CD4-positive, alpha-beta T cell treated with Interleukin-15 for 1 hour (primary cell): ENCODE measurements around the gene PIP.
"Not testable (repeated sequence)": the region's sequence is repeated elsewhere in the genome, so short reads cannot be mapped to it uniquely, and the experiment has no call there.

Experiments
- DNase-seq: peaks from one replicate; pipeline ENCODE4 v3.0.0-alpha.2; 2020

The PIP gene

DNA sequence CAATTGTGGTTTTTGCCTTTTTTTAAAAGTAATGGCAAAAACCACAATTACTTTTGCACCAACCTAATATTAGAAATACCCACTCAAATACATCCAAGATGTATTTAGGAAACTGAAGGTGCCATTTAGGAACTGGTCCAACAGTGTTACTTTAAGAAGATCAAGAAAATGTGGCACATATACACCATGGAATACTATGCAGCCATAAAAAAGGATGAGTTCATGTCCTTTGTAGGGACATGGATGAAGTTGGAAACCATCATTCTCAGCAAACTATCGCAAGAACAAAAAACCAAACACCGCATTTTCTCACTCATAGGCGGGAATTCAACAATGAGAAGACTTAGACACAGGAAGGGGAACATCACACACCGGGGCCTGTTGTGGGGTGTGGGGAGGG, 48.9 kb downstream of the PIP start:
- DNase-seq, result not testable (repeated sequence)

GRCh38 chr7:143181349-143181748, 49.5 kb downstream of the PIP start:
- DNase-seq, result no peak

GRCh38 chr7:143183024-143183423, 51.1 kb downstream of the PIP start, which contains the start of gene TAS2R39:
TAS2R39 (plus strand) TSS chr7:143183419; CDS start chr7:143183419, 0 bp downstream.
- DNase-seq, result no peak

DNA sequence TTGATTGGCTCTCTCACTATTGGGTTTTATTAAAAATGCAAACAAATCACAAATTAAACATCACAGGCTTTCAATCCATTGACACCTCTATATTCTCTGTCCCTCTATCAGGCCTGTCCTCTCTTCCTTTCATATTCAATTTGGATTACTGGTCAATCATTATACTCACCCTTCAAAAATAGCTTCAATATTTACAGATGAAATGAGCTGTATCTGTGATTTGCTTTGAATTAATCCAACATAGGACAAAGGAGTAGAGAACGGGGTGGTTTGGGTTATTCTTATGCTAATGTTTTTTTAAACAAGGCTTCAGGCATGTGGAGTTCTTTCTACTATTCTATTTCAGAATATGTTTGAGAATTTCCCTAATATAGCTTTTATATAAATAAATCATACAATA, 53.7 kb downstream of the PIP start:
- no peak for DNase-seq

- no peak for DNase-seq
Observed at GRCh38 chr7:143188994-143189393, 57.1 kb downstream of the PIP start.
